Choroid plexus epithelial cell (primary cell): ENCODE results near the gene CTDSP2.
A peak's percentile ranks its signal among the peaks of the same experiment; 100 is the strongest.

Experiments
- DNase-seq: peaks from one replicate; pipeline ENCODE4 v3.0.0-alpha.2; 2010; ENCODE audit warnings: low read depth
- H3K4me3 ChIP-seq: 2 replicates; pipeline ENCODE4 v1.5.1; 2011; ENCODE audit warnings: low read depth, mild to moderate bottlenecking, control low read depth, low read length, moderate library complexity
- CTCF ChIP-seq: conservative IDR thresholded peaks from 2 replicates; pipeline ENCODE4 v1.5.1; 2011; ENCODE audit warnings: low read depth, mild to moderate bottlenecking, control low read depth, inconsistent platforms, low read length, moderate library complexity

The CTDSP2 gene

GRCh38 chr12:57846577-57847319, at the start of gene CTDSP2:
CTDSP2 (minus strand) TSS chr12:57846729; CDS start chr12:57846435, 294 bp downstream.
- peak within 1 kb of the TSS; percentile 99 for H3K4me3 ChIP-seq
- TF ChIP-seq CTCF, result no peak
- peak; percentile 99 for DNase-seq

- peak; percentile 13 for TF ChIP-seq CTCF
- peak; percentile 47 for DNase-seq
- peak overlapping the region; percentile 48 for H3K4me3 ChIP-seq
Observed at GRCh38 chr12:57896115-57896433, 49.5 kb upstream of the CTDSP2 start.

- no peak overlapping the region for H3K4me3 ChIP-seq
- DNase-seq, result no peak
Observed at GRCh38 chr12:57895389-57896114, 49.0 kb upstream of the CTDSP2 start.

GRCh38 chr12:57894399-57895292, 48.1 kb upstream of the CTDSP2 start:
- DNase-seq, result no peak
- TF ChIP-seq CTCF, result no peak
- no peak overlapping the region for H3K4me3 ChIP-seq

More at GRCh38 chr12:57895389-57896114, 49.0 kb upstream of the CTDSP2 start:
- TF ChIP-seq CTCF, result no peak

GRCh38 chr12:57893431-57894353, 47.2 kb upstream of the CTDSP2 start:
- peak; percentile 95 for DNase-seq
- peak overlapping the region; percentile 17 for H3K4me3 ChIP-seq
- TF ChIP-seq CTCF, result peak; percentile 4
